Transverse colon (tissue), 4 donors: ENCODE measurements around the gene CMKLR1. TPM values are rescaled to one million over a fixed set of nuclear protein-coding genes. Genes with fewer than 3 reads are reported as not detected.
A peak's percentile ranks its signal among the peaks of the same experiment; 100 is the strongest.

Source experiments
- DNase-seq: peaks from one replicate; pipeline ENCODE4 v3.0.0-alpha.2; 2019
- H3K27ac ChIP-seq, 4 donors: fragments of 200-600 bp; sonication (generic); 2 replicates each; pipeline ENCODE4 v1.5.1; 2016 to 2018; ENCODE audit warnings: inconsistent platforms in 4 of 4
- H3K27me3 ChIP-seq: fragments of 200-600 bp; sonication (generic); 2 replicates; pipeline ENCODE4 v1.5.1; 2017; ENCODE audit warnings: inconsistent platforms
- H3K36me3 ChIP-seq, 4 donors: fragments of 200-600 bp; sonication (generic); 2 replicates each; pipeline ENCODE4 v1.5.1; 2017 to 2019; ENCODE audit warnings: inconsistent platforms in 4 of 4
- H3K4me1 ChIP-seq, 4 donors: fragments of 200-600 bp; sonication (generic); 2 replicates each; pipeline ENCODE4 v1.5.1; 2017 to 2020; ENCODE audit warnings: inconsistent platforms in 4 of 4
- H3K4me3 ChIP-seq, 4 donors: fragments of 200-600 bp; sonication (generic); 1 replicate in 1 of 4; 2 replicates in 3 of 4; pipeline versions ENCODE4 v1.5.1 to v1.6.1; 2017 to 2019; ENCODE audit warnings: inconsistent platforms in 4 of 4
- H3K9me3 ChIP-seq, 2 donors: fragments of 200-600 bp; sonication (generic); 2 replicates each; pipeline ENCODE4 v1.5.1; 2017 to 2019; ENCODE audit warnings: inconsistent platforms in 2 of 2
- CTCF ChIP-seq, 5 experiments: fragments of 200-600 bp in 3 of 5; fragments of 450-650 bp in 2 of 5; sonication (generic) in 3 of 5; IDR thresholded peaks; 1 replicate in 2 of 5; 2 replicates in 3 of 5; pipeline ENCODE4 v1.5.1; 2016 to 2017; ENCODE audit warnings: antibody characterized with exemption in 5 of 5, inconsistent platforms in 3 of 5, mild to moderate bottlenecking in 2 of 5, moderate library complexity in 1 of 5
- EP300 ChIP-seq: sonication (generic); formaldehyde crosslinking; IDR thresholded peaks from one replicate; pipeline ENCODE4 v1.6.1; 2017; ENCODE audit warnings: antibody characterized with exemption, low read depth
- POLR2A ChIP-seq: fragments of 450-650 bp; IDR thresholded peaks from one replicate; pipeline ENCODE4 v1.6.1; 2016; ENCODE audit warnings: antibody characterized with exemption, mild to moderate bottlenecking, moderate library complexity
- POLR2AphosphoS5 ChIP-seq, 3 donors: sonication (generic); formaldehyde crosslinking; IDR thresholded peaks; one replicate each; pipeline ENCODE4 v1.6.1; 2016; ENCODE audit warnings: antibody characterized with exemption in 3 of 3
- WGBS, 2 donors: methylation state at CpG; one replicate each; pipeline ENCODE4 v1.1.5; 2018; ENCODE audit warnings: low coverage in 1 of 2; 5-methylcytosine and 5-hydroxymethylcytosine counted together
- in situ Hi-C, 4 donors: fragments of 200-750 bp; cut with MboI; loops; one replicate each; pipeline versions ENCODE4 v1.15.0 to v1.15.1; 2017; ENCODE audit warnings: low sequenced_read_pairs in 3 of 4, low pct_ligation_motif_present in 1 of 4, low pct_unique_long_range_greater_than_20kb in 1 of 4
- intact Hi-C: fragments of 100-400 bp; cut with DNase I; formaldehyde crosslinking; loops from one replicate; pipeline ENCODE4 v1.15.1; 2023; ENCODE audit warnings: low total_unique reads
- total RNA-seq, 4 donors: library from RNA; depleted of rRNA; stranded (reverse); fragments of >200 nt; gene quantifications; one replicate each; pipeline ENCODE4 v1.1.0, GENCODE V29; 2016

Gene CMKLR1
- total RNA-seq, 4 donors from 2014 or later, result 4.2 to 13.5 (median 4.5) TPM

GRCh38 chr12:108316176-108317086 lies 22.7 kb downstream of the CMKLR1 start:
- WGBS, 2 donors, result 29 to 55% methylated on average over 2 to 11 of the region's 12 CpGs
- H3K27ac ChIP-seq, result peak overlapping the region; percentile 34 to 65 (median 51)
- H3K36me3 ChIP-seq, result no peaks in the 10 kb centered on the region
- no peaks in the 10 kb centered on the region for H3K9me3 ChIP-seq
- intact Hi-C loops (no loop called here), in situ Hi-C loops (no loop called here)
- no peaks in the 10 kb centered on the region for H3K27me3 ChIP-seq
- TF ChIP-seq CTCF (IDR thresholded peaks at IDR 0.05) (no peak), POLR2A (no peak), POLR2AphosphoS5 (IDR thresholded peaks at IDR 0.05) (no peak), EP300 (no peak)
- no peak for DNase-seq
- peaks cover 0 to 21% (median 9%) of the 10 kb centered on the region in 4 donors for H3K4me1 ChIP-seq
- no peak overlapping the region for H3K4me3 ChIP-seq

GRCh38 chr12:108315486-108316105 lies 23.5 kb downstream of the CMKLR1 start:
- no peaks in the 10 kb centered on the region for H3K9me3 ChIP-seq
- no peak for TF ChIP-seq CTCF (IDR thresholded peaks at IDR 0.05)
- TF ChIP-seq POLR2A, result no peak
- intact Hi-C loops, result no loop called here
- H3K36me3 ChIP-seq, result no peaks in the 10 kb centered on the region
- H3K4me3 ChIP-seq, result no peak overlapping the region
- in situ Hi-C loops, result no loop called here
- H3K27me3 ChIP-seq, result no peaks in the 10 kb centered on the region
- peak overlapping the region; percentile 34 to 65 (median 51) for H3K27ac ChIP-seq
- H3K4me1 ChIP-seq, result peaks cover 0 to 21% (median 9%) of the 10 kb centered on the region in 4 donors
- DNase-seq, result no peak
- 67 to 82% methylated on average over 1 to 4 of the region's 4 CpGs for WGBS, 2 donors

GRCh38 chr12:108313606-108314351 lies 25.3 kb downstream of the CMKLR1 start:
- peak; percentile 29 for DNase-seq
- Histone ChIP-seq H3K36me3 (no peaks in the 10 kb centered on the region), H3K4me1 (peaks cover 0 to 21% (median 9%) of the 10 kb centered on the region in 4 donors), H3K27ac (peak overlapping the region; percentile 33 to 68 (median 54)), H3K4me3 (no peak overlapping the region), H3K27me3 (no peaks in the 10 kb centered on the region), H3K9me3 (no peaks in the 10 kb centered on the region)
- TF ChIP-seq CTCF (IDR thresholded peaks at IDR 0.05) (no peak), EP300 (no peak), POLR2AphosphoS5 (IDR thresholded peaks at IDR 0.05) (no peak), POLR2A (no peak)
- intact Hi-C loops, result no loop called here
- 51% methylated on average over 7 of the region's 7 CpGs; no CpG with 5 or more reads in 1 of the 2 donors for WGBS, 2 donors
- in situ Hi-C loops, result no loop called here

- WGBS, 2 donors, result 55% methylated on average over 3 of the region's 3 CpGs; no CpG with 5 or more reads in 1 of the 2 donors
- Histone ChIP-seq H3K27ac (peak overlapping the region; percentile 33 to 68 (median 54)), H3K27me3 (no peaks in the 10 kb centered on the region), H3K4me3 (no peak overlapping the region), H3K36me3 (no peaks in the 10 kb centered on the region), H3K4me1 (peaks cover 0 to 21% (median 9%) of the 10 kb centered on the region in 4 donors), H3K9me3 (no peaks in the 10 kb centered on the region)
- intact Hi-C loops, result no loop called here
- TF ChIP-seq EP300 (no peak), POLR2AphosphoS5 (IDR thresholded peaks at IDR 0.05) (no peak), POLR2A (no peak), CTCF (IDR thresholded peaks at IDR 0.05) (no peak)
- in situ Hi-C loops, result no loop called here
- DNase-seq, result no peak
Observed at GRCh38 chr12:108313241-108313605, 25.9 kb downstream of the CMKLR1 start.
